KMS-11 (cell line): ENCODE measurements around the gene CPVL.

Experiments used
- H2AFZ ChIP-seq: fragments of 200-600 bp; sonication (generic); 2 replicates; pipeline ENCODE4 v1.6.1; 2016; ENCODE audit warnings: antibody characterized with exemption, mixed run types, low read depth
- H3K27ac ChIP-seq: fragments of 200-600 bp; sonication (generic); 2 replicates; pipeline ENCODE4 v1.6.1; 2016; ENCODE audit warnings: mild to moderate bottlenecking, mixed run types
- H3K27me3 ChIP-seq: fragments of 200-600 bp; sonication (generic); 2 replicates; pipeline ENCODE4 v1.6.1; 2017; ENCODE audit warnings: mild to moderate bottlenecking, low read depth, mixed run types, moderate library complexity; ENCODE audit not compliant: insufficient read depth
- H3K36me3 ChIP-seq: fragments of 200-600 bp; sonication (generic); 2 replicates; pipeline ENCODE4 v1.6.1; 2017; ENCODE audit warnings: mild to moderate bottlenecking, mixed run types; ENCODE audit not compliant: insufficient read depth
- H3K4me1 ChIP-seq: fragments of 200-600 bp; sonication (generic); 2 replicates; pipeline ENCODE4 v1.6.1; 2016; ENCODE audit warnings: mild to moderate bottlenecking, low read depth, mixed run types; ENCODE audit not compliant: poor library complexity, severe bottlenecking
- H3K4me2 ChIP-seq: fragments of 200-600 bp; sonication (generic); 2 replicates; pipeline ENCODE4 v1.7.0; 2016; ENCODE audit warnings: mild to moderate bottlenecking, mixed run types
- H3K4me3 ChIP-seq: fragments of 200-600 bp; sonication (generic); IDR thresholded peaks from 2 replicates; pipeline ENCODE4 v1.6.1; 2017; ENCODE audit warnings: low read depth, low read length, mixed read lengths; ENCODE audit not compliant: insufficient read depth
- H3K79me2 ChIP-seq: fragments of 200-600 bp; sonication (generic); 2 replicates; pipeline ENCODE4 v1.6.1; 2016; ENCODE audit warnings: low read depth, mixed run types; ENCODE audit not compliant: insufficient read depth
- H3K9ac ChIP-seq: fragments of 200-600 bp; sonication (generic); 2 replicates; pipeline ENCODE4 v1.6.1; 2016; ENCODE audit warnings: mild to moderate bottlenecking, mixed run types
- H4K20me1 ChIP-seq: fragments of 200-600 bp; sonication (generic); 2 replicates; pipeline ENCODE4 v1.6.1; 2016; ENCODE audit warnings: mild to moderate bottlenecking, mixed run types; ENCODE audit not compliant: insufficient read depth
- CTCF ChIP-seq: fragments of 200-600 bp; sonication (generic); conservative IDR thresholded peaks from 2 replicates; pipeline ENCODE4 v1.6.1; 2017; ENCODE audit warnings: low read depth, mild to moderate bottlenecking, antibody characterized with exemption, low read length, moderate library complexity, mixed read lengths

CPVL gene

DNA sequence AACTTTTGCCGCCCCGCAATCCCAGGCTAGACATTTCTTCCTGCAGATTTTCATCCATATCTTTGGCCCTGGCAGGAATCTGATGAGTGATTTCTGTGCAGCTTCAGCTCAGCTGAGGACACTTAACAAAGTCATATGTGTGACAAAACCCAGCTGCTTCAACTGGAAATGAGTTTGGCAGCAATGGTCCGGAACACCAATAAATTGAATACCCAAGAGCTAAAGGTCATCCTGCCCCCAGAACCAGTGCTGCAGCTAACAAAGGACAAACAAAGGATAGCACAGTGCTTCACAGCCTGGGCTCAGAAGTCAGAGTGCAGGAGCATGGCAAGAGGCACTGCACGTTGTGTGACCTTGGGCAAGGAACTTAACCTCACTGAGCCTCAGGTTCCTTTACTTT, 148.2 kb downstream of the CPVL start:
- H3K79me2 ChIP-seq = no peaks in the 10 kb centered on the region
- no peak overlapping the region for H3K27ac ChIP-seq
- H3K4me1 ChIP-seq = no peaks in the 10 kb centered on the region
- no peaks in the 10 kb centered on the region; the same call in 1 of the 2 replicates for H3K36me3 ChIP-seq
- no peak overlapping the region for H3K4me3 ChIP-seq
- TF ChIP-seq CTCF = no peak
- no peak overlapping the region for H3K9ac ChIP-seq
- H3K4me2 ChIP-seq = no peak overlapping the region
- H4K20me1 ChIP-seq = no peaks in the 10 kb centered on the region
- H2AFZ ChIP-seq = no peak overlapping the region
- H3K27me3 ChIP-seq = no peaks in the 10 kb centered on the region

GRCh38 chr7:28996836-28997235, 149.5 kb downstream of the CPVL start:
- no peak overlapping the region for H3K27ac ChIP-seq
- H3K4me3 ChIP-seq = no peak overlapping the region
- H3K79me2 ChIP-seq = no peaks in the 10 kb centered on the region
- TF ChIP-seq CTCF = no peak
- no peak overlapping the region for H3K9ac ChIP-seq
- no peak overlapping the region for H2AFZ ChIP-seq
- H4K20me1 ChIP-seq = no peaks in the 10 kb centered on the region
- H3K4me2 ChIP-seq = no peak overlapping the region
- no peaks in the 10 kb centered on the region for H3K4me1 ChIP-seq
- no peaks in the 10 kb centered on the region for H3K27me3 ChIP-seq
- H3K36me3 ChIP-seq = no peaks in the 10 kb centered on the region; the same call in 1 of the 2 replicates

GRCh38 chr7:28993371-28993770, 153.0 kb downstream of the CPVL start:
- no peak overlapping the region for H3K27ac ChIP-seq
- no peaks in the 10 kb centered on the region; the same call in 1 of the 2 replicates for H3K36me3 ChIP-seq
- no peaks in the 10 kb centered on the region for H4K20me1 ChIP-seq
- no peak overlapping the region for H3K9ac ChIP-seq
- no peaks in the 10 kb centered on the region for H3K4me1 ChIP-seq
- H3K4me3 ChIP-seq = no peak overlapping the region
- no peaks in the 10 kb centered on the region for H3K79me2 ChIP-seq
- H2AFZ ChIP-seq = no peak overlapping the region
- no peak for TF ChIP-seq CTCF
- no peaks in the 10 kb centered on the region for H3K27me3 ChIP-seq
- no peak overlapping the region for H3K4me2 ChIP-seq

DNA sequence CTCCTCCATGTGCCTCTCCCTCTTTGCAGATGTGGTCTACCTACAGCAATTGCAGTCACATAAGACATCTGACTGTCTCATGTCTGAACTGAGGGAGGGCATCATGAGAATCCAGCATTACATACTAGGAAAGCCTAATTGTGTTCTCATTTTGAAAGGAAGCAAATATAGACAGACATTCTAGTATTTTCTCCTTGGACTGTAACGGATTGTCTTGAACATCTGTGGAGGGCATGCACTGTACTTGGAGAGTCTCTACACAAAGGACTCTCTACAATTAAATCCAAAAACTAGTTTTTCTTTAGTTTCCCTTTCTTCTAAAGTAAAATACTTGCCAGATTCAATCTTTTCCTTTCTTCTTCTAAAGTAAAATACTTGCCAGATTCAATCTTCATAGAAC, 153.5 kb downstream of the CPVL start:
- TF ChIP-seq CTCF = no peak
- no peak overlapping the region for H3K27ac ChIP-seq
- no peaks in the 10 kb centered on the region for H3K79me2 ChIP-seq

More for the DNA sequence above, 153.5 kb downstream of the CPVL start:
- Histone ChIP-seq H3K27me3 (no peaks in the 10 kb centered on the region), H3K4me2 (no peak overlapping the region), H3K36me3 (no peaks in the 10 kb centered on the region; the same call in 1 of the 2 replicates), H4K20me1 (no peaks in the 10 kb centered on the region), H3K4me3 (no peak overlapping the region), H3K9ac (no peak overlapping the region), H3K4me1 (no peaks in the 10 kb centered on the region), H2AFZ (no peak overlapping the region)
